Activated T-helper 2 cell treated with anti-CD3 and anti-CD28 coated beads, Interferon-gamma antibody, Interleukin-2, Interleukin-4, amounts not matched to agents 10 μg/mL and 5 μg/mL and 100 μg/mL, durations not matched to agents 14 hours and 24 hours and 36 hours (primary cell): ENCODE results near the gene WWOX. TPM values are rescaled to one million over a fixed set of nuclear protein-coding genes. Genes with fewer than 3 reads are reported as not detected.

Experiments
- DNase-seq: peaks from one replicate; pipeline ENCODE4 v3.0.0; 2021; ENCODE audit warnings: low spot score
- H3K27ac Mint-ChIP-seq: one replicate; pipeline ENCODE4 v1.8.0; 2021; ENCODE audit warnings: mixed read lengths
- H3K27me3 Mint-ChIP-seq: one replicate; pipeline ENCODE4 v1.8.0; 2021; ENCODE audit warnings: low read depth, mixed read lengths
- H3K36me3 Mint-ChIP-seq: one replicate; pipeline ENCODE4 v1.8.0; 2021; ENCODE audit warnings: low read depth, mixed read lengths
- H3K4me1 Mint-ChIP-seq: one replicate; pipeline ENCODE4 v1.8.0; 2021; ENCODE audit warnings: low read depth, mixed read lengths
- H3K4me3 Mint-ChIP-seq: one replicate; pipeline ENCODE4 v1.8.0; 2021; ENCODE audit warnings: low read depth, mild to moderate bottlenecking, moderate library complexity, mixed read lengths
- H3K9me3 Mint-ChIP-seq: one replicate; pipeline ENCODE4 v1.8.0; 2021; ENCODE audit warnings: mixed read lengths
- intact Hi-C: fragments of 100-400 bp; cut with micrococcal nuclease; formaldehyde crosslinking; loops from one replicate; pipeline ENCODE4 v1.15.1; 2023
- total RNA-seq: library from RNA; stranded (reverse); gene quantifications from 2 replicates; pipeline ENCODE4 v1.2.3, GENCODE V29; 2022

WWOX gene
- total RNA-seq, 1 donor from 2014 or later = 19.0 TPM

- intact Hi-C loops = no loop called here
- Mint-ChIP-seq H3K9me3 (no peaks in the 10 kb centered on the region), H3K4me1 (no peaks in the 10 kb centered on the region), H3K4me3 (no peak overlapping the region), H3K27ac (no peak overlapping the region), H3K36me3 (no peaks in the 10 kb centered on the region), H3K27me3 (no peaks in the 10 kb centered on the region)
- DNase-seq = no peak
Observed at GRCh38 chr16:78842950-78843349, 743.5 kb downstream of the WWOX start.

- Mint-ChIP-seq H3K36me3 (no peaks in the 10 kb centered on the region), H3K27ac (no peak overlapping the region), H3K4me3 (no peak overlapping the region), H3K9me3 (no peaks in the 10 kb centered on the region), H3K4me1 (no peaks in the 10 kb centered on the region), H3K27me3 (no peaks in the 10 kb centered on the region)
- no peak for DNase-seq
- intact Hi-C loops = no loop called here
Observed at GRCh38 chr16:78843978-78844377, 744.5 kb downstream of the WWOX start.

DNA sequence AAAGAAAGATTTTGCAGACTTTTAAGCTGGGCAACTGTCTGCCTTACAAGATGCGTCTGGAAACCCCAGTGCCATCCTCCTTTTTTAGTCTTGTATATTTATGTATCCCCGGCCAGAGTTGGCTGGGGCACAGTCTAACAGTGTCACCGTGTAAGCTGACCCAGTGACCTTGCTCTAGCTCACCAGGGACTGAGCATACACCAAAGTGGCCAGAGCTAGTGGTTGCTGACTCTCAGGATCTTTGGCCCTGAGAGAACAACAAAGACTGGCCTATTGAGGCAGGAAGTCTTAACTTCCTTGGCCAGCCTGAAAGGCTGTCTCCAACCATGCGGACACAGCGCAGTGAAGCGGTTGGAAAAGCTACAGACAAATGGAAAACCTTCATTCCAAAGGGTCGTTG, 745.2 kb downstream of the WWOX start:
- Mint-ChIP-seq H3K27me3 (no peaks in the 10 kb centered on the region), H3K4me1 (no peaks in the 10 kb centered on the region), H3K4me3 (no peak overlapping the region), H3K27ac (no peak overlapping the region), H3K9me3 (no peaks in the 10 kb centered on the region), H3K36me3 (no peaks in the 10 kb centered on the region)
- intact Hi-C loops = no loop called here
- DNase-seq = no peak

DNA sequence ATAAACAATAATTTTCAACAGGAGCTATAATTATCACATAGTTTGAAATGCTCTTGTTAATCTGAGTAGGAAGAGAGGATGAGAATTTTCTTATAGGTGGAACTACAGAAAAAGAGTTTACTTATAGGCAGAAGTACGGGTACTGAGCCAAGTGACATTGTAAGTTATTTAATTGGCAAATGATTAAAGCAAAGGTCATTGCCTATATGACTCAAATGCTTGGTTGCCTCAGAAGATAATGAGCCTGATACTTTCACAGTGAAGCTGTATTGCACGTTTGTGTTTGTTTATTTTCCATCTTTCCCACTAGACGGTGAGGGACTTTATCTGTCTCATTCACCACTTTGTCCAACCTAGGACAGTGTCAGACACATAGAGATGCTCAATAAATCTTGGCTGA, 751.8 kb downstream of the WWOX start:
- Mint-ChIP-seq H3K27ac (no peak overlapping the region), H3K9me3 (no peaks in the 10 kb centered on the region), H3K4me1 (no peaks in the 10 kb centered on the region), H3K27me3 (no peaks in the 10 kb centered on the region), H3K4me3 (no peak overlapping the region), H3K36me3 (no peaks in the 10 kb centered on the region)
- intact Hi-C loops = no loop called here
- DNase-seq = no peak

DNA sequence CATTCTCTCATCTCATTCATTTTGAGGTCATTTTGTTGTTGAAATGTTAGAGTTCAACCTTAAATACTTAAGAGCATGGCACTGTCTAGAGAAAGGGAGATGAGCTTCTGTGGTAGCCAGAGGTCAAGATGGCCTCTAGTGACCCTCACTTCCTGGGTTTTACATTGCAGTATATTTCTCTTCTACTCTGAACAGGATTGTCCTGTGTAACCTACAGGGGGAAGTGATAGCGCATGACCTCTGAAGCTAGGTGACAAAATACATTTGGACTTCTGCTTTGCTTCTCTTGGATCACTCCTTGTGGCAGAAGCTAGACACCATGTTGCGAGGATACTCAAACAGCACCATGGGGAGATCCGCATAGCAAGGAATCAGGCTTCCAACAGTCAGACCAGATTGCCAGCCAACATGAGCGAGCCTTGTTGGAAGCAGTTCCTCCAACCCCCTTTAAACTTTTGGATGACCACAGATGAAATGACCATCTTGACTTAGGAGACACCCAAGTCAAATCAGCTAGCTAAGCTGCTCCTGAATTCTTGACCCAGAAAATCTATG, 752.7 kb downstream of the WWOX start:
- H3K27me3 Mint-ChIP-seq = no peaks in the 10 kb centered on the region
- DNase-seq = no peak
- no peak overlapping the region for H3K4me3 Mint-ChIP-seq
- H3K36me3 Mint-ChIP-seq = no peaks in the 10 kb centered on the region
- intact Hi-C loops = no loop called here
- no peak overlapping the region for H3K27ac Mint-ChIP-seq
- H3K9me3 Mint-ChIP-seq = no peaks in the 10 kb centered on the region
- no peaks in the 10 kb centered on the region for H3K4me1 Mint-ChIP-seq

DNA sequence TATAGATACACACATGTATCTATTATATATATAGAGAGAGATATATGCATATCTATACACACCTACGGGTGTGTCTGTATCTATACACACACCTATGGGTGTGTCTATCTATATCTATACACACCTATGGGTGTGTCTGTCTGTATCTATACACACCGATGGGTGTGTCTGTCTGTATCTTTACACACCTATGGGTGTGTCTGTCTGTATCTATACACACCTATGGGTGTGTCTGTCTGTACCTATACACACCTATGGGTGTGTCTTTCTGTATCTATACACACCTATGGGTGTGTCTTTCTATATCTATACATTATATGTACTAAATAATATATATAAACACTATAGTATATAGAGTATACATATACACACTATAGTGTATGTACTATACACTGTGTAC, 762.6 kb downstream of the WWOX start:
- intact Hi-C loops = no loop called here
- DNase-seq = no peak

GRCh38 chr16:78866521-78866920, 767.1 kb downstream of the WWOX start:
- Mint-ChIP-seq H3K36me3 (no peaks in the 10 kb centered on the region), H3K4me3 (no peak overlapping the region), H3K9me3 (peaks cover 4% of the 10 kb centered on the region)

More for the DNA sequence above, 762.6 kb downstream of the WWOX start:
- Mint-ChIP-seq H3K27me3 (no peaks in the 10 kb centered on the region), H3K36me3 (no peaks in the 10 kb centered on the region), H3K9me3 (no peaks in the 10 kb centered on the region), H3K4me1 (no peaks in the 10 kb centered on the region), H3K4me3 (no peak overlapping the region), H3K27ac (no peak overlapping the region)

DNA sequence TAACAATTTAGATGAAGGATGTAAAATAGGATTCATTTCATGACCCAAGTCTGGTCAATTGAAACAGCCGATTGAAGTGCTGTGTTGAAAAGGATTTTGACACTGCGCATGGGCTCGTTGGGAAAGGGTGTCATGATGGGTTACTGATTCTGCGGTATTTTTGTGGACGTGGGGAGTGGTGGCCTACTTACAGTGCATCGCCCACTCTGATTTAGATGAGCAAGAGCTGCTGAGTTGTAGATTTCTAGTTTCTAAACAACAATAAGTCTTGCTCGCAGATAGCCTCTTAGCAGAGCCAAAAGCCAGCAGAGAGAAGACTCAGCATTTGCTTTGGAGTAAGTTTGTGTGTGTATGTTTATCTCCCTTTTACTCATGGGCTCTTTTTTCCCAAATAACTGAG, 770.0 kb downstream of the WWOX start:
- Mint-ChIP-seq H3K36me3 (no peaks in the 10 kb centered on the region), H3K27me3 (no peaks in the 10 kb centered on the region), H3K4me3 (no peak overlapping the region), H3K9me3 (peaks cover 4% of the 10 kb centered on the region), H3K4me1 (no peaks in the 10 kb centered on the region), H3K27ac (no peak overlapping the region)
- no peak for DNase-seq
- intact Hi-C loops = no loop called here

More at GRCh38 chr16:78866521-78866920, 767.1 kb downstream of the WWOX start:
- intact Hi-C loops = no loop called here
- Mint-ChIP-seq H3K27me3 (no peaks in the 10 kb centered on the region), H3K27ac (no peak overlapping the region), H3K4me1 (no peaks in the 10 kb centered on the region)
- no peak for DNase-seq

GRCh38 chr16:78871241-78871640, 771.8 kb downstream of the WWOX start:
- no peak for DNase-seq
- Mint-ChIP-seq H3K9me3 (peaks cover 4% of the 10 kb centered on the region), H3K27me3 (no peaks in the 10 kb centered on the region), H3K36me3 (no peaks in the 10 kb centered on the region), H3K4me3 (no peak overlapping the region), H3K27ac (no peak overlapping the region), H3K4me1 (no peaks in the 10 kb centered on the region)
- intact Hi-C loops = no loop called here

DNA sequence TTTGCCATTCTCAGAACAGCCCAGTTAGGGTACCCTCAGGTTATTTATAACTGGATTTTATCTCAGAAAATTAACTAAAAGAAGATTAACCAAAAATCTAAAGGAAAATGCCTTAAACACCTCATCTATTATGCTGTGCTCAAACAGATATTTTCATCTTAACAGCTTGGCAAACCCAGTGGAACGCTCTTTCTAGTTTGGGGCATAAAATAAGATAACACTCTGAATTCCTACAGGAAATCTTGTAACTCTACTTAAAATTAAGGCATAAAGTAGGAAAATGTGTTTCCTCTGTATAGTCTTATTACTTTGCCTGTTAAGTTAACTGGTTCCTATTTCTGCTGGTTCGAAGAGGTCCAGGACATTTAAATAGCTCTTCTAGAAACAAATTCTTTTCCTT, 777.2 kb downstream of the WWOX start:
- no peak for DNase-seq
- Mint-ChIP-seq H3K27me3 (no peaks in the 10 kb centered on the region), H3K27ac (no peak overlapping the region), H3K4me1 (no peaks in the 10 kb centered on the region), H3K9me3 (no peaks in the 10 kb centered on the region), H3K4me3 (no peak overlapping the region), H3K36me3 (no peaks in the 10 kb centered on the region)
- intact Hi-C loops = no loop called here

DNA sequence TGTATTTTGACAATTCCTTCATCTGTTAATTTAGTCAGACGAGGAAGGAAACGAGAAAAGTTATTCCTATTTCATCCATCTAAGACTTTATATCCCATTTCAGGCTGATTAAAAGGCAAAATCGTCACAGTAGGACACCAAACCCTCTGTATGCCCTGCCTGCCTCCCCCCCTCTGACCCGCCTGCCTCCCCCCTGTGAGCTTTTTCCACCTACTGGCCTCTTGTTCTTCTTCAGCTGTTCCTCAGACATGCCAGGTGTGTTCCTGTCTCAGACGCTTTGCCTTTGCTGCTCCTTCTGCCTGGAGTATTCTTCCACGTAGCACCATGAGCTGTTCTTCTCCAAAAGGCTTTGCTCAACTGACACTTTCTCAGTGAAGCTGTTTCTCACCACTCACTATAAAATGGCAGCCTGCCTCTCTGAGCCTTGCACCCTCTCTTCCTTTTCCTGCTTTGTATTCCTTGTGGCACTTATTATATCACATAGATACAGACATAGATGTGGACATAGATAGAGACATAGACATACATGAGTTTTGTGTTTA, 777.7 kb downstream of the WWOX start:
- Mint-ChIP-seq H3K36me3 (no peaks in the 10 kb centered on the region), H3K4me3 (no peak overlapping the region), H3K4me1 (no peaks in the 10 kb centered on the region), H3K9me3 (no peaks in the 10 kb centered on the region), H3K27ac (no peak overlapping the region), H3K27me3 (no peaks in the 10 kb centered on the region)
- DNase-seq = no peak
- intact Hi-C loops = no loop called here

DNA sequence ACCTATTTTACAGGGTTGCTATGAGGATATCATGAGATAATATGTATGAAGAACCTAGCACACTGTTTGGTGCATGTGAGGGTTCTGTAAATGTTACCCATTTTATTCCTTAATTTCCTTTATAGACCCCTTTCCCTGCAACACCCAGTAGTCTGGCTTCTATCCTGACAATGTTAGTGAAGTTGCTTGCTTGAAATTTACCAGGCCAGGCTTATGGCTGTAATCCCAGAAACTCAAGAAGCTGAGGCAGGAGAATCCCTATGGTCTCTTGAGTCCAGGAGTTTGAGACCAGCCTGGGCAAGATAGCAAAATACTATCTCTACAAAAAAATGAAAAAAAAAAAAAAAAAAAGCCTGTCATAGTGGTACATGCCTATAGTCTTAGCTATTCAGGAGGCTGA, 779.1 kb downstream of the WWOX start:
- no peaks in the 10 kb centered on the region for H3K4me1 Mint-ChIP-seq
- H3K36me3 Mint-ChIP-seq = no peaks in the 10 kb centered on the region
- H3K27ac Mint-ChIP-seq = no peak overlapping the region
- no peak for DNase-seq
- H3K4me3 Mint-ChIP-seq = no peak overlapping the region
- H3K27me3 Mint-ChIP-seq = no peaks in the 10 kb centered on the region
- no peaks in the 10 kb centered on the region for H3K9me3 Mint-ChIP-seq
- intact Hi-C loops = no loop called here

DNA sequence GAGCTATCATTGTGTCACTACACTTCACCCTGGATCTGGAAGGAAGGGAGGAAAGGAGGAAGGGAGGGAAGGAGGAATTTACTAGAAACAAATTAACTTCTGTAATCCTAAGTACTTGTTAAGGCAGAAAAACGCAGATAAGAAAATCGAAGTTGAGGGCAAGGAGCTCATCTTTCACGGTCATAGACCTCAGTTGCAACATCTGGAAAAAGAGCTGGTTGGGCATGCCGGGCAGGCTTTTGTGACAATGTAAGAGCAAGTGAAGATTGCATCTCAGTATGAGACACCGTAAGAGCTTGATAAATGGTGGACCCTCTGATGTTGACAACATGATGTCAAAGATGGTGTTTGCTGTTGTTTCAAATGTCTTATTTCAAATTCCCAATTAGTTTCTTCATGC, 779.6 kb downstream of the WWOX start:
- H3K4me3 Mint-ChIP-seq = no peak overlapping the region
- H3K36me3 Mint-ChIP-seq = no peaks in the 10 kb centered on the region
- no peak overlapping the region for H3K27ac Mint-ChIP-seq
- intact Hi-C loops = no loop called here
- H3K4me1 Mint-ChIP-seq = no peaks in the 10 kb centered on the region
- H3K9me3 Mint-ChIP-seq = no peaks in the 10 kb centered on the region
- no peaks in the 10 kb centered on the region for H3K27me3 Mint-ChIP-seq
- no peak for DNase-seq

DNA sequence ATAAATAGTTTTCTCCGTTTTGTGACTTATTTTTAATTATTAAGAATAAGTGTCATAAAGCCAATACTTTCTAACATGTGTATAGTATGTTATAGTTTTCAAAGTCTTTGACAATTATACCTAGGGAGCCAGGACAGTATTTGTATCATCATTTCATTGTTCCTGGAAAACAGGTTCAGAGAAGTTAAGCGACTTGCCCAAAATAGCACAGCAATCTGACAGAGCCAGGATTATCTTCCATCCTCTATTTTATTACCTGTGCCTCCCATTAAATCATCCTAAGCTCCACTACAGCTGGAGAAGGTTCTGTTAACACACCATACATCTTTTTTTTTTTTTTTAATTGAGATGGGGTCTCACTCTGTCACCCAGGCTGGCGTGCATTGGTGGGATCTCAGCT, 782.7 kb downstream of the WWOX start:
- intact Hi-C loops = no loop called here
- DNase-seq = no peak
- H3K27ac Mint-ChIP-seq = no peak overlapping the region
- H3K4me3 Mint-ChIP-seq = no peak overlapping the region
- no peaks in the 10 kb centered on the region for H3K4me1 Mint-ChIP-seq
- H3K9me3 Mint-ChIP-seq = no peaks in the 10 kb centered on the region
- no peaks in the 10 kb centered on the region for H3K36me3 Mint-ChIP-seq
- no peaks in the 10 kb centered on the region for H3K27me3 Mint-ChIP-seq
